ENCODE measurements around the gene COQ7. TPM values are rescaled to one million over a fixed set of nuclear protein-coding genes. Genes with fewer than 3 reads are reported as not detected.

COQ7 gene
- total RNA-seq, 1 donor from 2014 or later = 15.4 TPM

DNA sequence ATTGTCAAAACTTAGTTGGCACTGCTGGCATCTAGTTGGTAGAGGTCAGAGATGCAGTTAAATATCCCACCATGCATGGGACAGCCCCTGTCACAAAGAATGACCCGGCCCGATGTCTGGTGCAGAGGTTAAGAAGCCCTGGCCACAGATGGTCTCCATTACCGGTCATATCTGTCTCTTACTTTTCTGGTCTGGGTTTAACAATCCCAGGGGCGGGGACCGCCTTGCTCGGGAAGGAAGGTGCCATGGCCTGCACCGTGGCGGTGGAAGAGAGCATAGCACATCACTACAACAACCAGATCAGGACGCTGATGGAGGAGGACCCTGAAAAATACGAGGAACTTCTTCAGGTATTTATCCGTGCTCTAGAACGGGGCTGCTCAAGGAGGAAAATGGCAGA lies 8.1 kb downstream of the COQ7 start:
- TF ChIP-seq, protein P1, sequence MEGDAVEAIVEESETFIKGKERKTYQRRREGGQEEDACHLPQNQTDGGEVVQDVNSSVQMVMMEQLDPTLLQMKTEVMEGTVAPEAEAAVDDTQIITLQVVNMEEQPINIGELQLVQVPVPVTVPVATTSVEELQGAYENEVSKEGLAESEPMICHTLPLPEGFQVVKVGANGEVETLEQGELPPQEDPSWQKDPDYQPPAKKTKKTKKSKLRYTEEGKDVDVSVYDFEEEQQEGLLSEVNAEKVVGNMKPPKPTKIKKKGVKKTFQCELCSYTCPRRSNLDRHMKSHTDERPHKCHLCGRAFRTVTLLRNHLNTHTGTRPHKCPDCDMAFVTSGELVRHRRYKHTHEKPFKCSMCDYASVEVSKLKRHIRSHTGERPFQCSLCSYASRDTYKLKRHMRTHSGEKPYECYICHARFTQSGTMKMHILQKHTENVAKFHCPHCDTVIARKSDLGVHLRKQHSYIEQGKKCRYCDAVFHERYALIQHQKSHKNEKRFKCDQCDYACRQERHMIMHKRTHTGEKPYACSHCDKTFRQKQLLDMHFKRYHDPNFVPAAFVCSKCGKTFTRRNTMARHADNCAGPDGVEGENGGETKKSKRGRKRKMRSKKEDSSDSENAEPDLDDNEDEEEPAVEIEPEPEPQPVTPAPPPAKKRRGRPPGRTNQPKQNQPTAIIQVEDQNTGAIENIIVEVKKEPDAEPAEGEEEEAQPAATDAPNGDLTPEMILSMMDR (IDR thresholded peaks at IDR 0.05) = no peak
- intact Hi-C loops (cut with DNase I) = no loop called here
- Histone ChIP-seq H3K27ac (no peak overlapping the region), H3K36me3 (peaks cover 63% of the 10 kb centered on the region), H3K9me3 (no peaks in the 10 kb centered on the region), H3K4me3 (no peak overlapping the region), H3K27me3 (no peaks in the 10 kb centered on the region), H3K4me1 (no peaks in the 10 kb centered on the region)
- no peak for DNase-seq
- no peak for ATAC-seq

- Histone ChIP-seq H3K27ac (no peak overlapping the region), H3K4me3 (no peak overlapping the region), H3K36me3 (peaks cover 63% of the 10 kb centered on the region), H3K9me3 (no peaks in the 10 kb centered on the region), H3K4me1 (no peaks in the 10 kb centered on the region), H3K27me3 (no peaks in the 10 kb centered on the region)
- DNase-seq = no peak
- intact Hi-C loops (cut with DNase I) = no loop called here
- TF ChIP-seq, protein P1 (IDR thresholded peaks at IDR 0.05) = no peak
- no peak for ATAC-seq
These were observed 10.5 kb downstream of the COQ7 start for GRCh38 chr16:19077879-19078278.

- Histone ChIP-seq H3K27me3 (no peaks in the 10 kb centered on the region), H3K36me3 (peaks cover 15% of the 10 kb centered on the region), H3K4me1 (peaks cover 8% of the 10 kb centered on the region), H3K27ac (no peak overlapping the region), H3K4me3 (no peak overlapping the region), H3K9me3 (no peaks in the 10 kb centered on the region)
- TF ChIP-seq, protein P1 (IDR thresholded peaks at IDR 0.05) = no peak
- intact Hi-C loops (cut with DNase I) = loop anchor here (10.0 kb wide), 2 partner anchors 91 to 291 kb away; no protein-coding TSS in a partner anchor
- no peak for DNase-seq
- ATAC-seq = no peak
These were observed 16.3 kb downstream of the COQ7 start for GRCh38 chr16:19083670-19084069.

DNA sequence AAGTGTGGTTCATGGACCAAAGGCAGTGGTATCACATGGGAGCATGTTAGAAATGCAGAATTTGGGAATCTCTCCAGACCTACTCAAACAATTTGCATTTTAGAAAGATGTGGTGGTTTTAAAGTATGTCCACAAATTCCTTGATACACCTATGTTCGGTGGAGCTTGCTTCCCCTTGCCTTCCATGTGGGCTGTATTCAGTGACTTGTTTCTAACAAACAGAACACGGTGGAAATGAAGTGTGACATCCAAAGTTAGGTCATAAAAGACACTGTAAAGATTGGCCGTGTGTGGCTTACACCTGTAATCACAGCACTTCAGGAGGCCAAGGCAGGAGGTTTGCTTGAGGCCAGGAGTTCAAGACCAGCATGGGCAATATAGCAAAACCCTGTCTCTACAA lies 16.7 kb downstream of the COQ7 start:
- TF ChIP-seq, protein P1 (IDR thresholded peaks at IDR 0.05) = no peak
- intact Hi-C loops (cut with DNase I) = loop anchor here (10.0 kb wide), 2 partner anchors 91 to 291 kb away; no protein-coding TSS in a partner anchor
- Histone ChIP-seq H3K9me3 (no peaks in the 10 kb centered on the region), H3K27ac (no peak overlapping the region), H3K27me3 (no peaks in the 10 kb centered on the region), H3K4me1 (peaks cover 8% of the 10 kb centered on the region), H3K4me3 (no peak overlapping the region), H3K36me3 (peaks cover 11% of the 10 kb centered on the region)
- no peak for ATAC-seq
- DNase-seq = no peak

GRCh38 chr16:19084879-19085278 lies 17.5 kb downstream of the COQ7 start:
- peaks cover 10% of the 10 kb centered on the region for H3K36me3 ChIP-seq
- H3K27me3 ChIP-seq = no peaks in the 10 kb centered on the region
- intact Hi-C loops (cut with DNase I) = loop anchor here (10.0 kb wide), 2 partner anchors 90 to 290 kb away; no protein-coding TSS in a partner anchor
- no peaks in the 10 kb centered on the region for H3K9me3 ChIP-seq
- ATAC-seq (no peak), DNase-seq (no peak)
- peaks cover 8% of the 10 kb centered on the region for H3K4me1 ChIP-seq
- no peak overlapping the region for H3K27ac ChIP-seq
- no peak overlapping the region for H3K4me3 ChIP-seq
- TF ChIP-seq, protein P1 (IDR thresholded peaks at IDR 0.05) = no peak

Data from upper lobe of right lung (tissue), 1 donor.